Stimulated activated CD4-positive, alpha-beta T cell treated with anti-CD3 and anti-CD28 coated beads, Interleukin-4, amount 100 ng/mL, for 48 hours (primary cell): ENCODE data around the gene RUNX3.

Experiments
- DNase-seq, 2 donors: peaks; one replicate each; pipeline ENCODE4 v3.0.0-alpha.2; 2020; ENCODE audit warnings: low read depth in 2 of 2

The RUNX3 gene

GRCh38 chr1:24963099-24963872 is 33.2 kb upstream of the RUNX3 start:
- DNase-seq, result no peak

- DNase-seq, result no peak
These were observed 32.1 kb upstream of the RUNX3 start for GRCh38 chr1:24961961-24962861.

- no peak for DNase-seq
These were observed 31.3 kb upstream of the RUNX3 start for GRCh38 chr1:24961334-24961733.

- no peak for DNase-seq
These were observed 30.2 kb upstream of the RUNX3 start for GRCh38 chr1:24960071-24960801.

GRCh38 chr1:24959623-24959975 is 29.5 kb upstream of the RUNX3 start:
- no peak for DNase-seq

- no peak for DNase-seq
These were observed 28.9 kb upstream of the RUNX3 start for GRCh38 chr1:24958766-24959622.

GRCh38 chr1:24957808-24958752 is 28.0 kb upstream of the RUNX3 start:
- DNase-seq, result no peak

GRCh38 chr1:24957016-24957807 is 27.1 kb upstream of the RUNX3 start:
- no peak for DNase-seq

- no peak for DNase-seq
These were observed 25.8 kb upstream of the RUNX3 start for GRCh38 chr1:24955779-24956365.

GRCh38 chr1:24955161-24955560 is 25.1 kb upstream of the RUNX3 start:
- DNase-seq, result peak; percentile 49 to 72

GRCh38 chr1:24954631-24955030 is 24.6 kb upstream of the RUNX3 start:
- DNase-seq, result no peak

GRCh38 chr1:24954022-24954421 is 23.9 kb upstream of the RUNX3 start:
- DNase-seq, result no peak

- DNase-seq, result no peak
These were observed 22.4 kb upstream of the RUNX3 start for GRCh38 chr1:24952413-24952841.

- DNase-seq, result no peak
These were observed 21.8 kb upstream of the RUNX3 start for GRCh38 chr1:24951810-24952412.

- no peak for DNase-seq
These were observed 21.3 kb upstream of the RUNX3 start for GRCh38 chr1:24951337-24951736.

- DNase-seq, result no peak
These were observed 19.3 kb upstream of the RUNX3 start for GRCh38 chr1:24949331-24949881.

GRCh38 chr1:24948079-24948827 is 18.2 kb upstream of the RUNX3 start:
- no peak for DNase-seq
